SK-N-SH (cell line): Measurements from ENCODE around the gene SPIB.

Experiments
- CHD2 ChIP-seq: fragments of 150-350 bp; IDR thresholded peaks from 2 replicates; pipeline ENCODE4 v1.6.1; 2018; ENCODE audit warnings: low read length; ENCODE audit not compliant: partially characterized antibody
- CTCF ChIP-seq: fragments of 200-600 bp; sonication (generic); IDR thresholded peaks from 2 replicates; pipeline ENCODE4 v1.6.1; 2017; ENCODE audit warnings: antibody characterized with exemption, mild to moderate bottlenecking, moderate library complexity
- FOXJ3 ChIP-seq: sonication (generic); formaldehyde crosslinking; IDR thresholded peaks from 2 replicates; pipeline ENCODE4 v1.5.1; 2020; ENCODE audit warnings: mild to moderate bottlenecking, missing genetic modification reagents
- GABPA ChIP-seq: IDR thresholded peaks from 2 replicates; pipeline ENCODE4 v1.4.0; 2012; ENCODE audit warnings: low read depth, mild to moderate bottlenecking
- MXI1 ChIP-seq: IDR thresholded peaks from 2 replicates; pipeline ENCODE4 v1.6.1; 2012; ENCODE audit warnings: mild to moderate bottlenecking, low read depth, low read length, improper control_type of control experiment
- NFIC ChIP-seq: IDR thresholded peaks from 2 replicates; pipeline ENCODE4 v1.4.0; 2012; ENCODE audit warnings: borderline replicate concordance
- POLR2AphosphoS5 ChIP-seq: IDR thresholded peaks from 2 replicates; pipeline ENCODE4 v1.6.1; 2012; ENCODE audit warnings: low read depth, low read length
- RAD21 ChIP-seq: IDR thresholded peaks from 2 replicates; pipeline ENCODE4 v1.6.1; 2012; ENCODE audit warnings: mild to moderate bottlenecking, low read length
- TAF1 ChIP-seq: IDR thresholded peaks from 2 replicates; pipeline ENCODE4 v1.6.1; 2012; ENCODE audit warnings: low read depth, mild to moderate bottlenecking, low read length, moderate library complexity, borderline replicate concordance
- TEAD4 ChIP-seq: IDR thresholded peaks from 2 replicates; pipeline ENCODE4 v1.4.0; 2012; ENCODE audit warnings: mild to moderate bottlenecking, borderline replicate concordance; ENCODE audit not compliant: insufficient read depth
- YY1 ChIP-seq: IDR thresholded peaks from 2 replicates; pipeline ENCODE4 v1.4.0; 2012; ENCODE audit warnings: low read depth, mild to moderate bottlenecking

DNA sequence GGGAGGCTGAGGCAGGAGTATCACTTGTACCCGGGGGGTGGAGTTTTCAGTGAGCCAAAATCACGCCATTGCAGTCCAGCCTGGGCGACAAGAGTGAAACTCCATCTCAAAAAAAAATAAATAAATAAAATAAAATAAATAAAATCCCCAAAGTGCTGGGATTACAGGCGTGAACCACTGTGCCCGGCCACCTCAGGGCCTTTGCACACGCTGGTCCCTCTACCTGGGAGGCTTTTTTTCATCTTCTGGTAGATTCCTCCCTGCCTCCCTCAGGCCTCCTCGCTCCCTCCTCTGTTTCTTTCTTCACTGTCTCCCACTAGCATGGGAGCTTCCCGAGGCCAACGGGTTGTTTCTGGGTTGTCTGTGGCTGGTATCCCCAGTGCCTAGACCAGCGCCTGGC lies 29.0 kb downstream of the SPIB start:
- no peak for TF ChIP-seq CTCF
- TF ChIP-seq TEAD4 = no peak
- TF ChIP-seq CHD2 = no peak
- no peak for TF ChIP-seq TAF1
- no peak for TF ChIP-seq MXI1
- TF ChIP-seq POLR2AphosphoS5 = no peak
- no peak for TF ChIP-seq NFIC
- TF ChIP-seq FOXJ3 = no peak
- no peak for TF ChIP-seq GABPA
- no peak for TF ChIP-seq YY1
- TF ChIP-seq RAD21 = no peak
